Mesodermal cell (in vitro differentiated cells): ENCODE results near the gene XYLT1.

Source experiments
- H3K27ac ChIP-seq: 2 replicates; pipeline ENCODE4 v1.7.0; 2013; ENCODE audit warnings: mild to moderate bottlenecking, low read depth, low read length, moderate library complexity; ENCODE audit not compliant: severe bottlenecking
- H3K36me3 ChIP-seq: 2 replicates; pipeline ENCODE4 v1.7.1; 2013; ENCODE audit warnings: mild to moderate bottlenecking, low read length, moderate library complexity; ENCODE audit not compliant: control insufficient read depth, insufficient read depth
- H3K4me1 ChIP-seq: one replicate; pipeline ENCODE4 v1.7.1; 2013; ENCODE audit warnings: mild to moderate bottlenecking, low read length; ENCODE audit not compliant: insufficient read depth, control insufficient read depth, poor library complexity, severe bottlenecking
- H3K4me3 ChIP-seq: 2 replicates; pipeline ENCODE4 v1.7.0; 2013; ENCODE audit warnings: low read length, control low read depth, mild to moderate bottlenecking; ENCODE audit not compliant: insufficient read depth, poor library complexity, severe bottlenecking; ENCODE audit errors: extremely low read depth
- H3K9me3 ChIP-seq: 2 replicates; pipeline ENCODE4 v1.7.1; 2013; ENCODE audit warnings: mild to moderate bottlenecking, low read length, moderate library complexity; ENCODE audit not compliant: control insufficient read depth
- WGBS, 2 experiments: methylation state at CpG; one replicate each; pipeline ENCODE4 v1.1.5; 2013; ENCODE audit warnings: missing lambda C conversion rate in 2 of 2; ENCODE audit not compliant: insufficient coverage in 2 of 2; 5-methylcytosine and 5-hydroxymethylcytosine counted together

XYLT1 gene

GRCh38 chr16:17193566-17194100, 277.1 kb downstream of the XYLT1 start:
- no peaks in the 10 kb centered on the region for H3K4me1 ChIP-seq
- H3K4me3 ChIP-seq = no peak overlapping the region
- WGBS, 2 experiments = 84 to 87% methylated on average over 3 of the region's 6 CpGs
- H3K9me3 ChIP-seq = no peaks in the 10 kb centered on the region
- H3K36me3 ChIP-seq = peaks cover 3% of the 10 kb centered on the region
- no peak overlapping the region for H3K27ac ChIP-seq

GRCh38 chr16:17184026-17184425, 286.7 kb downstream of the XYLT1 start:
- no peak overlapping the region for H3K27ac ChIP-seq
- no peaks in the 10 kb centered on the region for H3K9me3 ChIP-seq
- WGBS, 2 experiments = 94 to 97% methylated on average over 4 to 5 of the region's 7 CpGs
- no peak overlapping the region for H3K4me3 ChIP-seq
- H3K36me3 ChIP-seq = no peaks in the 10 kb centered on the region
- H3K4me1 ChIP-seq = no peaks in the 10 kb centered on the region

- H3K9me3 ChIP-seq = no peaks in the 10 kb centered on the region
- peaks cover 5% of the 10 kb centered on the region for H3K4me1 ChIP-seq
- no peaks in the 10 kb centered on the region for H3K36me3 ChIP-seq
- no peak overlapping the region for H3K27ac ChIP-seq
- WGBS, 2 experiments = 84 to 88% methylated on average over 11 to 14 of the region's 14 CpGs
- no peak overlapping the region for H3K4me3 ChIP-seq
Measured at GRCh38 chr16:17177959-17178905, 292.5 kb downstream of the XYLT1 start.

- Histone ChIP-seq H3K27ac (no peak overlapping the region), H3K4me3 (no peak overlapping the region), H3K4me1 (peaks cover 8% of the 10 kb centered on the region), H3K36me3 (no peaks in the 10 kb centered on the region), H3K9me3 (no peaks in the 10 kb centered on the region)
- 91 to 92% methylated on average over 4 to 5 of the region's 6 CpGs for WGBS, 2 experiments
Measured at GRCh38 chr16:17177242-17177958, 293.4 kb downstream of the XYLT1 start.

- 94 to 100% methylated on average over 6 of the region's 6 CpGs for WGBS, 2 experiments
- H3K27ac ChIP-seq = no peak overlapping the region
- H3K9me3 ChIP-seq = no peaks in the 10 kb centered on the region
- H3K36me3 ChIP-seq = no peaks in the 10 kb centered on the region
- H3K4me3 ChIP-seq = no peak overlapping the region
- peaks cover 8% of the 10 kb centered on the region for H3K4me1 ChIP-seq
Measured at GRCh38 chr16:17176199-17176598, 294.6 kb downstream of the XYLT1 start.

- Histone ChIP-seq H3K36me3 (no peaks in the 10 kb centered on the region), H3K4me3 (no peak overlapping the region), H3K9me3 (no peaks in the 10 kb centered on the region), H3K4me1 (peaks cover 8% of the 10 kb centered on the region), H3K27ac (no peak overlapping the region)
- 86 to 89% methylated on average over 6 of the region's 6 CpGs for WGBS, 2 experiments
Measured at GRCh38 chr16:17173281-17173680, 297.5 kb downstream of the XYLT1 start.

- H3K27ac ChIP-seq = no peak overlapping the region
- peaks cover 15% of the 10 kb centered on the region for H3K4me1 ChIP-seq
- WGBS, 2 experiments = 88 to 89% methylated on average over 4 to 5 of the region's 8 CpGs
- no peak overlapping the region for H3K4me3 ChIP-seq
- no peaks in the 10 kb centered on the region for H3K9me3 ChIP-seq
- H3K36me3 ChIP-seq = no peaks in the 10 kb centered on the region
Measured at GRCh38 chr16:17171250-17172143, 299.3 kb downstream of the XYLT1 start.

- H3K27ac ChIP-seq = no peak overlapping the region
- H3K4me3 ChIP-seq = no peak overlapping the region
- peaks cover 15% of the 10 kb centered on the region for H3K4me1 ChIP-seq
- no peaks in the 10 kb centered on the region for H3K9me3 ChIP-seq
- no peaks in the 10 kb centered on the region for H3K36me3 ChIP-seq
- 88% methylated on average over 2 of the region's 3 CpGs; no CpG with 5 or more reads in 1 of the 2 experiments for WGBS, 2 experiments
Measured at GRCh38 chr16:17170435-17170834, 300.3 kb downstream of the XYLT1 start.

- Histone ChIP-seq H3K36me3 (no peaks in the 10 kb centered on the region), H3K4me1 (peaks cover 10% of the 10 kb centered on the region), H3K9me3 (no peaks in the 10 kb centered on the region), H3K4me3 (no peak overlapping the region), H3K27ac (no peak overlapping the region)
- WGBS, 2 experiments = 100% methylated on average over 1 of the region's 5 CpGs; no CpG with 5 or more reads in 1 of the 2 experiments
Measured at GRCh38 chr16:17168181-17168580, 302.6 kb downstream of the XYLT1 start.

- H3K27ac ChIP-seq = no peak overlapping the region
- no peak overlapping the region for H3K4me3 ChIP-seq
- 86 to 92% methylated on average over 3 to 4 of the region's 4 CpGs for WGBS, 2 experiments
- peaks cover 2% of the 10 kb centered on the region for H3K36me3 ChIP-seq
- peaks cover 10% of the 10 kb centered on the region for H3K4me1 ChIP-seq
- H3K9me3 ChIP-seq = no peaks in the 10 kb centered on the region
Measured at GRCh38 chr16:17166095-17166494, 304.7 kb downstream of the XYLT1 start.
